Left kidney (tissue), 2 donors: ENCODE data around the gene SPRR2G. TPM values are rescaled to one million over a fixed set of nuclear protein-coding genes. Genes with fewer than 3 reads are reported as not detected.
"Not testable (repeated sequence)": the region's sequence is repeated elsewhere in the genome, so short reads cannot be mapped to it uniquely, and the experiment has no call there.

Experiments
- DNase-seq: peaks from one replicate; pipeline ENCODE4 v3.0.0-alpha.2; 2013
- polyA plus RNA-seq: library from polyadenylated mRNA; unstranded; fragments of 120-200 nt; gene quantifications from one replicate; pipeline ENCODE4 v1.2.1, GENCODE V29; 2013; ENCODE audit not compliant: insufficient read length

Gene SPRR2G
- polyA plus RNA-seq, 1 donor = not detected

GRCh38 chr1:153113416-153113815 lies 37.3 kb downstream of the SPRR2G start, which contains the start of gene SPRR2F:
TSS of gene SPRR2F (minus strand) at chr1:153113516. CDS start at chr1:153112733, 783 bp downstream.
- DNase-seq = no peak

- DNase-seq = not testable (repeated sequence)
Observed at GRCh38 chr1:153112454-153112853, 38.2 kb downstream of the SPRR2G start.

DNA sequence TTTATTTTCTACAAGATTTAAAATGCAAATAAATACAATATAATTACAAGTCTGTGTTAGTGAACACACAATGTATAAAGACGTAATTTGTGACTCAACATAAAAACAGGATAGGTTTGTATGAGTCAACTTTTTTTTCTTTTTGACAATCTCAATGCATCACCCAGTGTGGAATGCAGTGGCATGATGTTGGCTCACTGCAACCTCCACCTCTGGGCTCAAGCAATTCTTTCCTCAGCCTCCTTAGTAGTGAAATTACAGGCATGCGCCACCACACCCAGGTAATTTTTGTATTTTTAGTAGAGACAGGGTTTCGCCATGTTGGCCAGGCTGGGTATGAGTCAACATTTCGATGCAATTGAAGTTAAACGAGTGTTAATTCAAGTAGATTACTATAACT lies 50.4 kb downstream of the SPRR2G start:
- DNase-seq = no peak

Other genes with a start within 250 kb of the SPRR2G start
- gene IVL, start 242.3 kb downstream of the SPRR2G start, polyA plus RNA-seq = 0.23 TPM
- not detected for gene SPRR5, start 203.7 kb downstream of the SPRR2G start, polyA plus RNA-seq
- gene SPRR4, start 180.2 kb downstream of the SPRR2G start, polyA plus RNA-seq = not detected
- gene SPRR1A, start 166.8 kb downstream of the SPRR2G start, polyA plus RNA-seq = not detected
- gene SPRR3, start 149.1 kb downstream of the SPRR2G start, polyA plus RNA-seq = not detected
- not detected for gene SPRR1B, start 119.7 kb downstream of the SPRR2G start, polyA plus RNA-seq
- not detected for gene SPRR2D, start 109.8 kb downstream of the SPRR2G start, polyA plus RNA-seq
- not detected for gene SPRR2A, start 93.4 kb downstream of the SPRR2G start, polyA plus RNA-seq
- not detected for gene SPRR2B, start 79.3 kb downstream of the SPRR2G start, polyA plus RNA-seq
- gene SPRR2E, start 56.4 kb downstream of the SPRR2G start, polyA plus RNA-seq = not detected
- gene SPRR2F, start 37.4 kb downstream of the SPRR2G start, polyA plus RNA-seq = not detected
- not detected for gene LELP1, start 52.5 kb upstream of the SPRR2G start, polyA plus RNA-seq
- not detected for gene PRR9, start 66.7 kb upstream of the SPRR2G start, polyA plus RNA-seq
- not detected for gene LORICRIN, start 108.8 kb upstream of the SPRR2G start, polyA plus RNA-seq
- gene PGLYRP3, start 162.1 kb upstream of the SPRR2G start, polyA plus RNA-seq = not detected
- gene PGLYRP4, start 198.0 kb upstream of the SPRR2G start, polyA plus RNA-seq = not detected
- gene S100A9, start 207.0 kb upstream of the SPRR2G start, polyA plus RNA-seq = 6.2 TPM
- not detected for gene S100A12, start 224.7 kb upstream of the SPRR2G start, polyA plus RNA-seq
- gene S100A8, start 240.2 kb upstream of the SPRR2G start, polyA plus RNA-seq = 3.4 TPM